ENCODE measurements around the gene POLE.

Gene POLE

GRCh38 chr12:132702640-132703039 lies 15.5 kb upstream of the POLE start:
- Histone ChIP-seq H4K20me1 (ENCODE audit: insufficient read depth, low read length, poor library complexity, severe bottlenecking) (no peaks in the 10 kb centered on the region), H3K9ac (ENCODE audit: low read depth, low read length, poor library complexity, severe bottlenecking) (peak overlapping the region; percentile 22), H2AFZ (ENCODE audit: low read length) (no peak overlapping the region), H3K79me2 (ENCODE audit: insufficient read depth, low read length) (no peaks in the 10 kb centered on the region), H3K4me1 (ENCODE audit: insufficient read depth, low read length, poor library complexity, severe bottlenecking) (peaks cover 13% of the 10 kb centered on the region), H3K4me3 (ENCODE audit: low read length, poor library complexity, severe bottlenecking) (no peak overlapping the region), H3K9me3 (ENCODE audit: insufficient read depth, low read depth, low read length) (no peaks in the 10 kb centered on the region), H3K27me3 (ENCODE audit: insufficient read depth, low read length, poor library complexity, severe bottlenecking) (no peaks in the 10 kb centered on the region), H3K36me3 (ENCODE audit: insufficient read depth, low read length) (peaks cover 5% of the 10 kb centered on the region; the same call in 1 of the 2 replicates), H3F3A (ENCODE audit: low read depth) (no peaks in the 10 kb centered on the region), H3K9me2 (replicated peaks; ENCODE audit: low read depth, low read length) (no peaks in the 10 kb centered on the region), H3K4me2 (ENCODE audit: low read depth, low read length, poor library complexity, severe bottlenecking) (peak overlapping the region; percentile 23)
- TF ChIP-seq EZH2phosphoT487 (IDR thresholded peaks at IDR 0.05; ENCODE audit: borderline replicate concordance) (no peak), CTCF (conservative IDR thresholded peaks at IDR 0.05; ENCODE audit: low read length) (peak; percentile 38; the same call in 1 of the 2 replicates)

DNA sequence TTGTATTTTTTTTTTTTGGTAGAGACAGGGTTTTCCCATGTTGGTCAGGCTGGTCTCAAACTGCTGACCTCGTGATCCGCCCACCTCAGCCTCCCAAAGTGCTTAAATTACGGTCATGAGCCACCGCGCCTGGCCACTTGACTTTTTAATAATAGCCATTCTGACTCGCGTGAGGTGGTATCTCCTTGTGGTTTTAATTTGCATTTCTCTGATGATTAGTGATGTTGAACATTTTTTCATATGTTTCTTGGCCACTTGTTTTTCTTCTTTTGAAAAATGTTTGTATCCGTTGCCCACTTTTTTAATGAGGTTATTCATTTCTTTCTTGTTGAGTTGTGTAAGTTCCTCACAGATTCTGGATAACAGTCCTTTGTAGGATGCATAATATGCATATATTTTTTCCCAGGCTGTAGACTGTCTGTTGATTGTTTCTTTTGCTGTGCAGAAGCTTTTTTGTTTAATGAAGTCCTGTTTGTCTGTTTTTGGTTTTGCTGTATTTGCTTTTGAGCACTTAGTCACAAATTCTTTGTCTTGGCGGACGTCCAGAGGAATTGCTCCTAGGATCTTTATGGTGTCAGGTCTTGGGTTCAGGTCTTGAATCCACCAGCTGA lies 13.2 kb upstream of the POLE start:
- no peak overlapping the region for H3K9ac ChIP-seq (ENCODE audit: low read depth, low read length, poor library complexity, severe bottlenecking)
- H4K20me1 ChIP-seq (ENCODE audit: insufficient read depth, low read length, poor library complexity, severe bottlenecking), result no peaks in the 10 kb centered on the region
- H2AFZ ChIP-seq (ENCODE audit: low read length), result no peak overlapping the region
- no peaks in the 10 kb centered on the region for H3K9me3 ChIP-seq (ENCODE audit: insufficient read depth, low read depth, low read length)
- no peak overlapping the region for H3K4me2 ChIP-seq (ENCODE audit: low read depth, low read length, poor library complexity, severe bottlenecking)
- no peaks in the 10 kb centered on the region for H3F3A ChIP-seq (ENCODE audit: low read depth)
- H3K4me1 ChIP-seq (ENCODE audit: insufficient read depth, low read length, poor library complexity, severe bottlenecking), result peaks cover 13% of the 10 kb centered on the region
- no peaks in the 10 kb centered on the region for H3K9me2 ChIP-seq (replicated peaks; ENCODE audit: low read depth, low read length)
- H3K79me2 ChIP-seq (ENCODE audit: insufficient read depth, low read length), result no peaks in the 10 kb centered on the region
- H3K27me3 ChIP-seq (ENCODE audit: insufficient read depth, low read length, poor library complexity, severe bottlenecking), result no peaks in the 10 kb centered on the region
- H3K4me3 ChIP-seq (ENCODE audit: low read length, poor library complexity, severe bottlenecking), result no peak overlapping the region
- TF ChIP-seq EZH2phosphoT487 (IDR thresholded peaks at IDR 0.05; ENCODE audit: borderline replicate concordance), result no peak
- no peak for TF ChIP-seq CTCF (conservative IDR thresholded peaks at IDR 0.05; ENCODE audit: low read length)
- peaks cover 17% of the 10 kb centered on the region; the same call in 1 of the 2 replicates for H3K36me3 ChIP-seq (ENCODE audit: insufficient read depth, low read length)

- H2AFZ ChIP-seq (ENCODE audit: low read length), result no peak overlapping the region
- no peak overlapping the region for H3K9ac ChIP-seq (ENCODE audit: low read depth, low read length, poor library complexity, severe bottlenecking)
- no peaks in the 10 kb centered on the region for H3K9me3 ChIP-seq (ENCODE audit: insufficient read depth, low read depth, low read length)
- H3K9me2 ChIP-seq (replicated peaks; ENCODE audit: low read depth, low read length), result no peaks in the 10 kb centered on the region
- no peak overlapping the region for H3K4me3 ChIP-seq (ENCODE audit: low read length, poor library complexity, severe bottlenecking)
- H4K20me1 ChIP-seq (ENCODE audit: insufficient read depth, low read length, poor library complexity, severe bottlenecking), result no peaks in the 10 kb centered on the region
- H3F3A ChIP-seq (ENCODE audit: low read depth), result no peaks in the 10 kb centered on the region
- H3K79me2 ChIP-seq (ENCODE audit: insufficient read depth, low read length), result no peaks in the 10 kb centered on the region
- H3K27me3 ChIP-seq (ENCODE audit: insufficient read depth, low read length, poor library complexity, severe bottlenecking), result no peaks in the 10 kb centered on the region
- TF ChIP-seq EZH2phosphoT487 (IDR thresholded peaks at IDR 0.05; ENCODE audit: borderline replicate concordance) (no peak), CTCF (conservative IDR thresholded peaks at IDR 0.05; ENCODE audit: low read length) (no peak)
- peaks cover 13% of the 10 kb centered on the region; the same call in 1 of the 2 replicates for H3K36me3 ChIP-seq (ENCODE audit: insufficient read depth, low read length)
- H3K4me2 ChIP-seq (ENCODE audit: low read depth, low read length, poor library complexity, severe bottlenecking), result no peak overlapping the region
- H3K4me1 ChIP-seq (ENCODE audit: insufficient read depth, low read length, poor library complexity, severe bottlenecking), result peaks cover 10% of the 10 kb centered on the region
Measured at GRCh38 chr12:132698341-132698740, 11.2 kb upstream of the POLE start.
